ENCODE data around the gene PCSK5.
"Not testable (repeated sequence)": the region's sequence is repeated elsewhere in the genome, so short reads cannot be mapped to it uniquely, and the experiment has no call there.

PCSK5 gene

DNA sequence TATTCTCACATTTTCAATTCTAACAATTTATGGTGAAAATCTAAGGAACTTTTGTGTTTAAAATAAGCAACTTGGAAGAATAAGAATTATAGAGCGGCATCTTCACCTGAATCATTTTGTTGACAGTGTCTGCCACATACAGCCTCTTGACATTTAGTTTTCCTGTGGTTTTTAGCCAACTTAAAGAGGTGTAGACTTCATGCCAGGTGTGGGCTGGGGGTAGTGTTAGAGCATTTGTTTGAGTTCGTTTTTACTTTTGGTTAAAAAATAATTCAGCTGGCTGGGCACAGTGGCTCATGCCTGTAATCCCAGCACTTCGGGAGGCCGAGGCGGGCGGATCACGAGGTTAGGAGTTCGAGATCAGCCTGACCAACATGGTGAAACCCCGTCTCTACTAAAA is 72.8 kb downstream of the PCSK5 start:
- DNase-seq = not testable (repeated sequence)

- DNase-seq = no peak
These were observed 74.0 kb downstream of the PCSK5 start for GRCh38 chr9:75964427-75964826.

DNA sequence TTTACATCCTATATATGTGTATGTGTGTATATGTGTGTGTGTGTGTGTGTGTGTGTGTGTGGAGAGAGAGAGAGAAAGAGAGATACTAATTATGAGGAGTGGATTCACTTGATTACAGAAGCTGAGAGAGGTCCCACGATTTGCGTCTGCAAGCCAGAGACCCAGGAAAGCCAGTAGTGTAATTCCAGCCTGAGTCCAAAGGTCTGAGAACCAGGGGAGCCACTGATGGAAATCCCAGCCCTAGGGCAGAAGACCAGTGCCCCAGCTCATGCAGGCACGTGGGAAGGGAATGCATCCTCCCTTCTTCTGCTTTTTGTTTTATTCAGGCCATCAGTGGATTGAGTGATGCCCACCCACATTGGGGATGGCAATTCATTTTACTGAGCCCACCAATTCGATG is 74.8 kb downstream of the PCSK5 start:
- DNase-seq = no peak

GRCh38 chr9:75967556-75967955 is 77.1 kb downstream of the PCSK5 start:
- DNase-seq = no peak

- DNase-seq = no peak
These were observed 83.7 kb downstream of the PCSK5 start for GRCh38 chr9:75974016-75974766.

DNA sequence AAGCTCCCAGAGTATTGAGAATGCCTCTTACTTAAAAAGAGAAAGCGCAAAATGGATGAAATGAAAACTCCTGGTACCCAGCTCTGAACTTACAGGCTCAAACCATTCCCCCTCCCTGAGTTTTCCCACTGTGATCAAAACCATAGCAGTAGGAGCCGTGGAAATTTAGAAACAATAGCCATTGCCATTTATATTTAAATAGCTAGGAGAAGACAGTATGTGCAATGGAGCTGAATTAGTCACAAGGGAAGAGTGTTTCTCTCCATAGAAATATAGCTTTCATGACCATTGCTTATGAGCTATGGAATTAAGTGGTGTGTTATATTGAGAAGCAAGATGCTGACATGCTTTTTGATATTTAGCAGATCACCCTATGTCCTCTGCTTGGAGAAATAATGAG is 84.6 kb downstream of the PCSK5 start:
- DNase-seq = no peak

DNA sequence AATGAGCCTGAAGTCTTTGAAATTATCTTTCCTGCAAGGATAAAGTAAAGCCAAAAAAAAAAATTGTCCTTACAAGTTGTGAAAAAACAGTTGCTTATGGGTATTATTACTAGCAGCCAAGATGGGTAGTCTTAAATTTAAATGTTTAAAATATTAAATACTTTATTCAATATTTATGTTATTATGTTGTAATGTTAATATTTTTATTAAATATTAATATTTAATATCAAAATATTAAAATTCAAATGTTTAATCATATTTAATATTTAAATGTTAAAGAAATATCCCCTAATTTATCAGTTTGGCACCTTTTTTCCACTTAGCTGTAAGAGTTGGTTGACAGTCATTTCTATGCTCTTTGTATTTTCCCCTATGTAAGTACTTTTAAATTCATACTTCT is 86.1 kb downstream of the PCSK5 start:
- no peak for DNase-seq

GRCh38 chr9:75979362-75979761 is 88.9 kb downstream of the PCSK5 start:
- no peak for DNase-seq

DNA sequence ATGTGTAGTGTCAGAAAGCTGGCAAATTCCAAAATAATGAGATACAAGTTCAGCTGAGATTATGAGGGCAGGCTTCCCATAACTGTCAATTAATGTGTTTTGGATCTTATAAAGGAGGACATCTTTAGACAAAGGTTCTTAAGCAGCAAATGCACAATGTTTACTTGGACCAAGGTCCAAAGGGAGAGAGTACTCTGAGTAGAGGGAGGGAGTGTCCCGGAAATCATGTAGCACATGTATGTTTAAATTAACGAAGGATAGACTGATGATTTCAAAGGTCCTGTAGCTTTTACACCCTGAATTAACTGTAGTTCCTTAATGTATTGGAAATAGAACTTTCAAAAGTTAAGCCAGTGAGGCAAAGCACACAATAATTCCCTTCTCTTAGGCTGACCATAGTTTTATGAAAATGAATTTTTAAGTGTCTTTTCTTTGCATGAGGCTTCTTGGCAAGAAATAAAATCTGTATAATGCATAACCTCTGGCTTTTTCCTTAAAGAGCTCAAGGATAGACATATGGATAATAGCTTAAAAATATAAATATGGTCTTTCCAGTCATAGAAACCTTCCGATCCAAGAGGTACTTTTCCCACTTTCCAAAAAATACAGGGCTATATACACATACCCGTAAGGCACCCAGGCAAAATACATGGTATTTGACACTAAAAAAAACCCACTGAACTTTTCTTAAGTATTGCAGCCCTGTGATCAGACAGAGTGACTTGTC is 93.0 kb downstream of the PCSK5 start:
- DNase-seq = no peak

- DNase-seq = no peak
These were observed 95.0 kb downstream of the PCSK5 start for GRCh38 chr9:75985515-75985914.

GRCh38 chr9:75988663-75989062 is 98.2 kb downstream of the PCSK5 start:
- no peak for DNase-seq

GRCh38 chr9:75990156-75990555 is 99.7 kb downstream of the PCSK5 start:
- DNase-seq = no peak

- no peak for DNase-seq
These were observed 100.3 kb downstream of the PCSK5 start for GRCh38 chr9:75990576-75991304.

- DNase-seq = no peak
These were observed 102.2 kb downstream of the PCSK5 start for GRCh38 chr9:75992482-75993206.

- DNase-seq = no peak
These were observed 103.0 kb downstream of the PCSK5 start for GRCh38 chr9:75993434-75993833.

- DNase-seq = no peak
These were observed 104.6 kb downstream of the PCSK5 start for GRCh38 chr9:75995066-75995465.

DNA sequence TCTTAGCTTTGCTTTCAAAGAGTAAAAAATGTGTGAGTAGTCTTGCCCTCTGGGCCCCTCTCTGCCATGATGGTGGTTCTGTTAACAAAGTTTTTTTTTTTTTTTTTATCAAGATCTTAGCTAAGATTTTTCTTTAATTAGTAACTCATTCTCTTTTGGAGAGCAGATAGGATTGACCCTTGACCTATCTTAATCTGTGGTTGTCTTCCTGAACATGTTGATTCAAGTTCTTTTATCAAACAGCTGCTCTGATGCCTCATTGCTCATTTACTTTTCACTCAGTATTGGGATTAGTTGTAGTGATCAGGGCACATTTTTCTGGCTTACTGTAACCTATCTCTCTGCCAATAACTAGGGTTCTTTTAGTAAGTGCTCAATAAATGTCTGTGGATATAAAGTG is 106.3 kb downstream of the PCSK5 start:
- DNase-seq = no peak

- DNase-seq = no peak
These were observed 106.7 kb downstream of the PCSK5 start for GRCh38 chr9:75997206-75997605.

GRCh38 chr9:75998096-75998780 is 107.8 kb downstream of the PCSK5 start:
- no peak for DNase-seq

DNA sequence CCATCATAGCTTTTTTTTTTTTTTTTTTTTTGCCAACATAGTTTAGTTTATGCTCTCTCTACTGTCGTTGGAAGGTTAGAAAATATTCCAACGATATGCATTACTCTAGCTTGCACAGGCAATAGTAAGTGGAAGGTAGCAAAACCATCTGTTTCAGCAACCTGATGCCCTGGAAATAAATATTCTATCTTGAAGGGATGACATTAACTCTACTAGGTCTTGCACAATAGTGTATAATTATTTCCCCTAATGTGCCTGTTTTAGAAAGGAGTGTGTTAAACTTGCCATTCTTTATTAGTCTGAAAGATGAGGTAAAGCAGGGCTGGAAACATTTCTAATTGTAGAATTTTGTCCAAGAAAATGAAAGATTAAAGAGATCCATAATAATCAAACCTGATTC is 111.0 kb downstream of the PCSK5 start:
- no peak for DNase-seq

GRCh38 chr9:76003041-76003440 is 112.6 kb downstream of the PCSK5 start:
- no peak for DNase-seq

DNA sequence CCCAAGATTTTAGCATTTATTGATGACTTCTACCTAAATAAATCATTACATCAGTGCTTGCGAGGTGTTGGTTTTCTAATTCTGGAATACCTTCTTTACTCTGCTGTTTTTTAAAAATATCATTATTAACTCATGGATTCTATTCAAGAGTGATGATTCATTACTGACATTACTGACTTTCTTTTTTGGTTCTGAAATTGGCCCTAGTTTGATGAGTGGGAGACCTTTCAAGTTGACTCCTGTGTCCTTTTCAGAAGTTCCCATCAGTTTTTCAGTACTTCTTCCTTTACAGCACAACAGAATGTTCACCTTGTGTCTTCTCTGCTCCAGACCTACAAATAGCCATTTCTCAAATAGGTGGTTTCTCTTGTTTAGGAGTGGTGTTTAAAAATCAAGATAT is 114.1 kb downstream of the PCSK5 start:
- no peak for DNase-seq

Data from right kidney (tissue), 1 donor.